ENCODE measurements around the gene KRTCAP2.

The KRTCAP2 gene

GRCh38 chr1:155130272-155131006 is 42.7 kb downstream of the KRTCAP2 start:
- no peak for DNase-seq

GRCh38 chr1:155128755-155129473 is 44.2 kb downstream of the KRTCAP2 start:
- DNase-seq, result no peak

- no peak for DNase-seq
Measured at GRCh38 chr1:155127967-155128754, 44.9 kb downstream of the KRTCAP2 start.

- DNase-seq, result peak; percentile 11
Measured at GRCh38 chr1:155127105-155127966, 45.8 kb downstream of the KRTCAP2 start, which contains the start of gene EFNA1. Gene EFNA1 (plus strand): TSS chr1:155127876. CDS start chr1:155127978, 102 bp downstream.

- no peak for DNase-seq
Measured at GRCh38 chr1:155126556-155127104, 46.5 kb downstream of the KRTCAP2 start.

GRCh38 chr1:155125946-155126555 is 47.1 kb downstream of the KRTCAP2 start:
- no peak for DNase-seq

GRCh38 chr1:155125511-155125945 is 47.6 kb downstream of the KRTCAP2 start:
- no peak for DNase-seq

GRCh38 chr1:155124503-155125463 is 48.3 kb downstream of the KRTCAP2 start:
- peak; percentile 24 for DNase-seq

- no peak for DNase-seq
Measured at GRCh38 chr1:155123801-155124200, 49.3 kb downstream of the KRTCAP2 start.

GRCh38 chr1:155122308-155122707 is 50.8 kb downstream of the KRTCAP2 start:
- DNase-seq, result no peak

GRCh38 chr1:155121249-155121648 is 51.9 kb downstream of the KRTCAP2 start:
- no peak for DNase-seq

- no peak for DNase-seq
Measured at GRCh38 chr1:155120253-155120652, 52.9 kb downstream of the KRTCAP2 start.

All from fibroblast of upper back skin (primary cell).